Right lobe of liver (tissue), 4 donors: ENCODE results near the gene ERC2.

Experiments used
- POLR2A ChIP-seq: fragments of 450-650 bp; IDR thresholded peaks from one replicate; pipeline ENCODE4 v1.6.1; 2017; ENCODE audit warnings: antibody characterized with exemption, mild to moderate bottlenecking
- TF ChIP-seq, protein P1 (sequence below), 4 donors: fragments of 200-600 bp in 3 of 4; fragments of 450-650 bp in 1 of 4; IDR thresholded peaks; one replicate each; pipeline versions ENCODE4 v1.5.1 to v1.8.0; 2016 to 2022; ENCODE audit warnings: antibody characterized with exemption in 4 of 4, mild to moderate bottlenecking in 2 of 4
- donor health status: DM: no; HTN: no; CAD: no.
- donor health status: DM: no; HTN: no; CAD: no.
- donor health status: DM: no; HTN: yes; CAD: no.

DNA sequence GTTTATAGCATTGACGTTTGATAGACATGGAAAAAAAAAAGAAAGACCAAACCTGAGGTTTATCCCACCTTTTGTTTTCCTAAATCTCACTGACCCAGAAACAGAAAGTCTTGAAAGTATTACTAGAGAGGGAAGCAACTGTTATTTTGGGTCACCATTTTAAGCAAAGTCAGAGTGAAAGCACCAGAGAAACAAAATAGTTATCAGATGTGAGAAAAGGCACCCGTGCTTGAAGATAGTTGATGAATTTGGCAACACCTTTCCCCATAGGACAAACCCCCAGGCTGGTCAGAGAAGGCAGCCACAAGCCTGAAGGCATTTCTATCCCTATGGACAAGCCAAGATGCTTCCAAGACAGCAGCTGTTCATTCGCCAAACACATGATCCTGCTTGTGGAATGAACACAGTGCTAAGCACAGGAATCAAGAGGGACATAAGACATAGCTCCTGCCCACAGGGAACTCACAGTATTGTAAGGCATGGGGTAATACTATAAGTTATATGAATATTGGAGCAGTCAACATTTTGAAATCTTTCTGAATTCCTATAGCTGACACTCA is 170.9 kb downstream of the ERC2 start:
- TF ChIP-seq, protein P1, sequence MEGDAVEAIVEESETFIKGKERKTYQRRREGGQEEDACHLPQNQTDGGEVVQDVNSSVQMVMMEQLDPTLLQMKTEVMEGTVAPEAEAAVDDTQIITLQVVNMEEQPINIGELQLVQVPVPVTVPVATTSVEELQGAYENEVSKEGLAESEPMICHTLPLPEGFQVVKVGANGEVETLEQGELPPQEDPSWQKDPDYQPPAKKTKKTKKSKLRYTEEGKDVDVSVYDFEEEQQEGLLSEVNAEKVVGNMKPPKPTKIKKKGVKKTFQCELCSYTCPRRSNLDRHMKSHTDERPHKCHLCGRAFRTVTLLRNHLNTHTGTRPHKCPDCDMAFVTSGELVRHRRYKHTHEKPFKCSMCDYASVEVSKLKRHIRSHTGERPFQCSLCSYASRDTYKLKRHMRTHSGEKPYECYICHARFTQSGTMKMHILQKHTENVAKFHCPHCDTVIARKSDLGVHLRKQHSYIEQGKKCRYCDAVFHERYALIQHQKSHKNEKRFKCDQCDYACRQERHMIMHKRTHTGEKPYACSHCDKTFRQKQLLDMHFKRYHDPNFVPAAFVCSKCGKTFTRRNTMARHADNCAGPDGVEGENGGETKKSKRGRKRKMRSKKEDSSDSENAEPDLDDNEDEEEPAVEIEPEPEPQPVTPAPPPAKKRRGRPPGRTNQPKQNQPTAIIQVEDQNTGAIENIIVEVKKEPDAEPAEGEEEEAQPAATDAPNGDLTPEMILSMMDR (IDR thresholded peaks at IDR 0.05): no peak
- TF ChIP-seq POLR2A: no peak
